Stromal cell of bone marrow (primary cell): ENCODE data around the gene USP25.

Source experiments
- DNase-seq: peaks from one replicate; pipeline ENCODE4 v3.0.0-alpha.2; 2012; ENCODE audit warnings: low read depth

The USP25 gene

DNA sequence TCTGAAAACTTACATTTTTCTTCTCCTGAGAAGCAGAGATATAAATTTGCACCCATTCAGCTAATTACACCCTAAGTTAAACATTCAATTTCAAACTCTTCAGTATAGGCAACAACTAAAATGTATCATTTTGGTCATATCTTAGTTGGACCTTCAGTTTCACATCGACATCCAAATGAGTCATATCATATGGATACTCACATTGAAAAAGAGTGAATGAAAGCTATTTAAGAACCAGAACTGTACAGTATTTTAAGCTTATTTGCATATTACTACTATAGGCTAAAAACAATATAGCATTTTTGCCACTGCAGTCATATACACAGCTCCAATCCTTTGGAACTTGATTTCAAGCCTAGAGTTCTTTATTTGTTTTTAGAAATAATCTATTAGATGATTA is 33.6 kb downstream of the USP25 start:
- no peak for DNase-seq

DNA sequence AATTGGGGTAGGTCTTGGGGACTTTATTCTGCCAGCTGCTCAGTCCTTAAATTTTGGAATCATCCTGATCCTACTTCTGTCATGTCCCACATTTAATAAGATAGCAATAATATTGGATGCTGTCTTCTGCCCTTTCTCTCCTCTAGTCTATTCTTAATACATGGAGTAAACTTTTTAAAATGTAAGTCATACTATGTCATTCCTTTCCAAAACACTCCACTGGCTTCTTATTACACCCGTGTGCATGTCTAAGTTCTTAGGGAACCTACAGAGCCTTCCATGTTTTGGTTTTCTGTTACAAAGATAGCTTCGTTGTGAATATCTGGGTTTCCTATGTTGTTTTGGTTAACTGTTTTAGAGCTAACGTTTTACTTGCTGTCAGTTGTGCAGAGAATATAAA is 35.1 kb downstream of the USP25 start:
- no peak for DNase-seq

DNA sequence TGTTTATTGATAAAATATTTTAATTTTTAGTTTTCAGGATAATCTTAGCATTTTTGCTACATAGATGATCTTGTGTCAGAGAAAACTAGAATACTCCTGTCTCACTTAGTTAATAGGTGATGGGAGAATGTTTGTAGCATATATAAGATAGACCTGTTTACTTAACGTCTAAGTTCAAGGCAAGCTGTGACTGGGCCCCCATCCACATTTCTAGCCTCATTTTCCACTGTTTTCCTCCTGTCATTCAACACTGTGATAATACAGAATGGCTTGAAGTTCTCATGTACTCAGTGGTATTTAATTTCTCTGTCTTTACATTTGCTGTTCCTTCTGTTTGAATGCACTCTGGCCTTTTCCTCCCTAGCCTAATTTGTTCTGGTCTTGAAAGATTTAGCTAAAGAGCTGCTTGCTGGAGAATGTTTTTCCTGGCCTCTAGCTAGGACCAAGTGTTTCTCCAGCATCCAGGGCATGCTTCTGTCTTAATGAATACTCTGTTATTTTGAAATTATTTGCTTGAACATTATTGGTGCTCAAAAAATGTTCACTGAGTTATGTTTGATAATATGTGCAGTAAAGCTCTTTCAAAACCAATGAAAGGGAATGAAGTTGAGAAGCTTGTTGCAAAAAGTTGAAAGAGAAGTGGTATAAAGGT is 37.3 kb downstream of the USP25 start:
- DNase-seq = no peak

DNA sequence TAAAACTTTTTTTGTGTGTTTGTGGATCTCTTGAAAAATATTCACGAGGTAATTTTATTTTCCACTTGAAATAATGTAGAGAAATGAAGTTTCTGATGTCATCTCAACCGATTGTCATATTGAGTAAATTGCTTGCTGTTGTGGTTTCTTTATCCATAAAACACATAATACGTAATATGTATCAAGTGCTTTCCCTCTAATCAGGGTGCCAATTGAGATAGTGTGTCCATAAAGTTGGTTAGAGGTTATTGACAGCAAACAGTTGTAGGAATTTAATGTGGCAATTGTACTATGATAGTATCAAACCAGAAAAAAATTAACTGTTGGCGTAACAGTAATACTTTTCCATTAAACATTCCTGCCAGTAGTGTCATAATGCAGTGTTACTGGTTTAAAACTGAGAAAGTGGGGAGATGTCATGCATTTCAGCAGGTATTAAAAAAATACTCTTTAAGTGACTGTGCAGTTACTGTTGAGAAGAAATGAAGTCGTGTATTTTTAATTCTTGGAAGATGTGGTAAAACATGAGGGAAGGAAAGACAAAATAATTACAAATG is 38.3 kb downstream of the USP25 start:
- no peak for DNase-seq

DNA sequence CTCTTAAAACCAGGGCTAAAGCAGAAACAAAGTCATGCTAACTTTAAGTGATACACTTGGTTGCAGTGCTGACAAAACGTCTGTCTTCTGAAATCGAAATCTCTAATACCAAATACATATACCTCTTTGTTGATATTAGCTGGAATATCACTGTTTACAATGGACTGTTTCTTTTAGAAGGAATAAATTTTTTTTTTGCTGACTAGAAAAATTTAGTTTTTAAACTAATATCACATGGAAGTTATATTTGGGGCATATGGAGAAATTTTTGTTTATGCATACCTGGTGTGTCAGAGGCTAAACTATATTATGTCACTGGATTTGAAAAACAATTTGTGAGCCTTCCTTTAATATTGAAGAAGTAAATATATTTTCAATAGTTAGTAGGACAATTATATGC is 39.1 kb downstream of the USP25 start:
- no peak for DNase-seq

DNA sequence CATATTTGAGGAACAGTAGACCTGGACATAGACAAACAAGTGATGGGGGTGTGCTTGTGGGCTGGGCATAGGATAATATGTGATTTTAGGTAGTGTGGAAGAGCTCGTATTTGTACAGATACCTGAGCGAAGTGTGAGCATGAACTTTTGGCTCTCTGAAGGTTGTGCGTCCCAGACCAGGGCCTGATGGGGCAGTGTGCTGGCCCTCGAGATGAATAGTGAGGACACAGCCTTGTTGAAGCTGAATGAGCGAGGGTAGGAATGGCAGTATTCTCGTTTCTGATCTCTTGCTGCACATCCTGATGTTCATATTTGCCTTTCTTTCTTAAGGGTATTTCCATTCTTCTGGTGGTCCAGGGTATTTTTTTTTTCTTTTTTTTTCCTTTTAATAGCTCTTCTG is 41.5 kb downstream of the USP25 start:
- DNase-seq = no peak

DNA sequence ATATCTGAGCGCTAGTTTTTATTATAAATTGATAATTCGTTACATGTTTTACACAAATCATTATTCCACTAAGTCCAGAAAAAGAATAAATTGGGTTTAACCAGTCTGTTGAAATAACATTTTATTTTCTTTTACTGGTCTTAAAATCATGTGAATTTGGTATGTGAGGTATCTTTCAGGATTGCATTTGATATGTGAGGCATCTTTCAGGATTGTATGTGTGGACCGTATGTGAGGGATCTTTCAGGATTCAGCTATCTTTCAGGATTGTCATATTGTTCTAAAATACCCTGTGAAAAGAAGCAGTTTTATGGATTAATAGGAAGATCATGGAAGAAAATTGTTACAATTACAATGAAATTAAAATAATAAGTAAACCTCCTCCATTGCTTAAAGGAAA is 42.9 kb downstream of the USP25 start:
- no peak for DNase-seq

DNA sequence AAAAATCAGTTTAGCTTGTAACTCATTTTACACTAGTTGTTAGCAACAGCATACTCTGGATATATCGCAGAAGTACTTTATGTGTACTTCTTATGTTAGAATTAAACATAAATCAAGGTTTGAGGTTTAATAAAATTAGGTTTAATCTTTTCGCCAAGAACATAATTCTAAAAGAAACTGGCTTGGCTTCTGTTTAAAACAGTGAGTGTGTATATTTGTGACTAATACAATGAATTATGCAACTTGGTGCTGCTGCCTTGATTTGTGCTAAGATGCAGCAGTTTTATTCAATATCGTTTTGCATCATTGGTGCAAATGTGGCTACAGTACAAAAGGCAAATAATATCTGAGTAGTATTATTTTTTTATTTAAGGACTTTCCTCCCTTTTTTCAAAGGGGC is 44.8 kb downstream of the USP25 start:
- peak; percentile 37 for DNase-seq

DNA sequence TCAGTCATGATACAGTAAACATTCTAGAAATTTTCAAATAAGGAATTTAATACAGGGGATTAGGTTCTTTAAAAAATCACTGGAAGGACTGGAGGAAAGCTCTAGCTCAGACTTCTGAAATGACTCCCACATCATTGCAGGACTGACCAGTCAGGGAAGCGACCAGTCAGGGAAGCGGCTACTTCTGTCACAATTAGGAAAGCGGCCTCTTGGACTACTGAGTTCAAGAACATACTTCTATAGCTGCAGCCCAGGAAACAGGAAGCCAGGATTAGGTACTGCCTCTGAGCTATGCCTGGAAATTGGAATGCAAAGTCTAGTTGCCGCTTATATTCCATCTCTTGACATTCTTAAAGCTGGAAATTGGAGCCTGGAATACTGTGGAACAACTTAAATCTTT is 45.5 kb downstream of the USP25 start:
- DNase-seq = no peak

DNA sequence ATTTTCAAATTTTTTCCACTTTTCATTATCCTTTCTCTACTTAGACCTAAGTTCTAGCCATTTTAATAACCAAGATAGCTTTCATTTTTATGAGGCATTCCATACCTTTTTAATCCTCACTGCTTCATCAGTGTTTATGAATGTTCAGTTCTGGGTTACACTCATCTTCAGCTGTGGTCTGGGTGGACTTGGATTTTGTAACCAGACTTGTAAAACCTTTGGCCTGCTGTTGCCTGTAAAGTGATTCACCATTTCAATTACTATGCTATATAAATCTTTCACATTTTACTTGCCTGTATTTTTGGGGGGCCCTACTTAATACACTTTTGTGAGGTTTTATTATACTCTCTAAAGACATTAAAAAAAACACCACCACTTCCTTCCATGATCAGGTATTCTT is 46.2 kb downstream of the USP25 start:
- peak; percentile 72 for DNase-seq

DNA sequence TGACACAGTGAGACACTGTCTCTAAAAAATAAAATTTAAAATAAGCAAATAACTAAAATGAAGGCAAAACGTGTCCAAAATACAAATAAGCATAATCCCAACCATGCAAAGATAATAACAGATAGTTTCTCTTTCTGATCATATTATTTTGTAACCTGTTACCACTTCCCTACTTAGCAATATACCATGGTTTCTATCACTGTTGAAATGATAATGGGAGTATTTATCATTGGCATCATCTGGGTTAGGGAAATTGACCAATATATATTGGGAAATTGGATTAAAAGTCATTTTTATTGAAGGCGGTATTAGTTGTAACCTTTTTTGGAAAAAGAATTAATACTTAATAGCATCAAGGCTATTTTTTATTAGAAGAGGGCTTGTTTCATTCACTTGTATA is 47.0 kb downstream of the USP25 start:
- DNase-seq = no peak

DNA sequence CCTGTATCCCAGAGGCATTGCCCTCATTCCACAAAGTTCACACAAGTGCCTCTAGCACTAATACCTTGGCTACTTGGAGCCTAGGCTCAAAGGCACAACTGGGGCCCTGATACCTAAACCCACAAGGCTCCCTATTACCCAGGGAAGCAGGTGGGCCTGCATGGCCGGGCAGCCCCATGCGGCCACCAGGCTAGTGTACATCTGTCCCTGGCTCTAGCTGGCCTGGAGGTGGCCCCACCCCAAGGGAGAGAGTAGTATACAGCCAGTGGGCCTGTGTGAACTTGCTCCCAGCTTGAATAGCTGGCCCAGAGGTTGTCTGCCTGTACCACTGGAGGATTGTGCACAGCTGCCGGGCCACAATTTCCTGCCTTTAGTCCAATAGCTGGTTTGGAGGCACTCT is 52.2 kb downstream of the USP25 start:
- no peak for DNase-seq

DNA sequence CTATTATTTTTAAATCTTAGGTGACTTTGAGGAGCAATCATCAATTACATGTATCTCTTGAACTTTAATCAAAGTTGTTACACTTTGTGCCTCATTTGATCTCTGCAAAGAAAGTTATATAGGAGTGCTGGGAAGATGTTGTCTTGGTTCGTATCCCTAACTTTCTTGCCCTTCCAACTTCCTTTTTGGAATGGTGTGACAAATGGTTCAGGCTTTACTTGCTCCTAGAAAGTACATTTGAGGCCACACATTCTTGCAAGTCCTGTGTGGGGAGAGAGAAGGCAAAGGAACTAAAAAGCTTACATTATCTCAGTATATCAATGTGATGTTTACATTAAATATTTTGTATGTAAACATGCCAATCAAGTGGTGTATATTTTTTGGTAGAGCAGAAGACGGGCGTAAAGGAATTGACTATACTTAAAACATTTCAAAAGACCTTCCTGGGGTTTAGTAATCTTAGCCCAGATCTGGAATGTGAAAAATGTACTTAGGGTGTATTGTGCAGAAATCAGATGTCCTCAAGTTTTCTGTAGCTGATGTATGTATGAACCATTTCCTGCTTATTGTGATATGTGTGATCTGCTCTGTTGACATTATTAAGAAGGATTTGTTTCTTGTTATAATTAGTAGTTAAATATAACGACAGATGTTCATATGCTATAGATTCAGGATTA is 59.2 kb downstream of the USP25 start:
- no peak for DNase-seq

DNA sequence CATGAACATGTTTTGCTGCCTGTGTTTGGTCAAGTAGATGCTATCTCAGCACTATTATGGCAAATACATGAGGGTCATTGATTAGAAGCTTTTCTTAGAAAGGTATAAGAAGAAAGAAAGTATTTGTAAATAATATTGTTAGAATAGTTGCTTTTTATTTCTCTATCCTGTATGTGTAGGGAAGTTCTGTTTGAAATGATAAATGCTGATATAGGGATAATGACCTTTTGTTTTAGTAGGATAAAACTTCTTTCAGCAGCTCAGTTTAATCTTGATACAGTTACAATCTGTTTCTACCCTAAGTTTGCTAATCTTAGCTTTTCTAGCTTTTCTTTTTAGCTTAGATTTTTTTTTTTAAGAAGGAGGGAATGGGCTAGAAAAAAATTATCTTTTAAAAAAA is 63.3 kb downstream of the USP25 start:
- no peak for DNase-seq

DNA sequence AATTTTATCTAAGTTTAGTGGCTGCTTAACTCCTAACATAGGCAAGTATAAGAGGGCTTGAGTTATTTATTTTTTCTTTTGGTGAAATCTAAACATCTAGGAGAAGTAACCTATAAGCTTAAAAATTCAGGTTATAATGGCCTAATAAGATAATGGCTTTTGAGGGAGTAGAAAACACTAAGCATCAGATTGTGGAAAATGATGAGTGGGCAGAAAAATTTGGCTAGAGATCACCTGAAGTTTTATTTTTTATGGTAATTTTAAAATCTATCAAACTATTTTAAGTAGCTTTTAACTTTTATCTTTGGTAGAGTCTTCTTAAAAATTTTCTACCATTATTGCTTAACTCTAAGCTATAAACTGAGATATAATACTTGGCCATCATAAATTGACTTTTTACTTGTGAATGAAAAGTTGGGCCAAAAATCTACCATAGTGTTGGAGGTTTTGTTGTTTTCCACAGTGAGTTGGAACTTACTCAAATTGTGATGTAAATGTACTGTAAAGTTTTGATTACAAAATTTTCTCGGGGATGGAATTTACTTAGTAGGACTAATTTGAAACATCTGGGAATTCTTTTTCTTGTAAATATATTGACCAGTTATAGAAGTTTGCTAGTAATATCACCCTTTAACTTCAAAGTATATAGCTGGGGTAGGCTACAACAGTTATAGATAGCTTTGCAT is 63.9 kb downstream of the USP25 start:
- DNase-seq = no peak

DNA sequence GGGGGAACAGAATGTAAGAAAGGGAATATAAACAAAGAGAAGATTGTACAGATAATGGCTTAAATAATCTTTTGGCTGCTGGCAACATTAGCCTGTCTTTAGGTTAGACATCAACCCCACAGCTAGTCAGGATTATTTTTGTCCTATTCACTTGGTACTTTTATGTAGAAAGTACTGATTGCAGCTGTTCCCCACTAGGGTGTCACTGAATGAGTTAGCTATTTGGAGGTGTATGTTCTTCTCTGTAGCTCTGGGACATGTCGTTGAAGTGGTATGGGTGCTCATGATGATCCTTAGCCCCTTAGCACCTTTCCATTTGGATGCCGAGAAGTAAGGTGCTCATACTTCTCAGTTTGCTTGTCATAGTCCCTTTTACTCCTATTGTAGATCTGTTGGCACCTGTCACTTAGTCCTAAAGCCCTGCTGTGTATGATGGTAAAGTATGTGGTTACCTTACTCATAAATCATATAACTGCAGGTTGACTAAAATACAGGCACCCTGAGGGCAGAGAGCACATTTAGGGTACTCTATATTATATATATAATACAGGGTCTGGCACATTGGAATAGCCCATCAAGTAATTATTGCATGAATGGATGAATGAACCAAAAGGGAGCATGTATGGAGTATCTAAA is 64.6 kb downstream of the USP25 start:
- DNase-seq = no peak

DNA sequence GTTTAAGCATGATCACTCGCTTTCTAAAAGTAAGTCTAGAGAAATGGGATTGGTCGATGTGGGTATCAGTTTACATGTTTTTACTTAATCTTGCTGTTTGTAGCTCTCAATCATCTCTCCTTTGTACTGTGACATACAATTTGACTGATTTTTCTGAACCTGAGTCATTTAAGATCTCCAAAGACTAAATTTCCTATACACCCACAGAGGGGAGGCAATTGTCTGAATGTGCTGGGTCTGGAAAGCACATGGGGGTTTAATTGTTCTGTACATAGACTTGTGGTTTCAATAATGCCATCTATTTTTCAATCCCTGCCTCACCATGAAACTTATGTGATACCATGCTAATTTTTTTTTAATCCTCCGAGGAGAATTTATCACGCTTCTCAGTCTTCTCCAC is 65.8 kb downstream of the USP25 start:
- DNase-seq = no peak

DNA sequence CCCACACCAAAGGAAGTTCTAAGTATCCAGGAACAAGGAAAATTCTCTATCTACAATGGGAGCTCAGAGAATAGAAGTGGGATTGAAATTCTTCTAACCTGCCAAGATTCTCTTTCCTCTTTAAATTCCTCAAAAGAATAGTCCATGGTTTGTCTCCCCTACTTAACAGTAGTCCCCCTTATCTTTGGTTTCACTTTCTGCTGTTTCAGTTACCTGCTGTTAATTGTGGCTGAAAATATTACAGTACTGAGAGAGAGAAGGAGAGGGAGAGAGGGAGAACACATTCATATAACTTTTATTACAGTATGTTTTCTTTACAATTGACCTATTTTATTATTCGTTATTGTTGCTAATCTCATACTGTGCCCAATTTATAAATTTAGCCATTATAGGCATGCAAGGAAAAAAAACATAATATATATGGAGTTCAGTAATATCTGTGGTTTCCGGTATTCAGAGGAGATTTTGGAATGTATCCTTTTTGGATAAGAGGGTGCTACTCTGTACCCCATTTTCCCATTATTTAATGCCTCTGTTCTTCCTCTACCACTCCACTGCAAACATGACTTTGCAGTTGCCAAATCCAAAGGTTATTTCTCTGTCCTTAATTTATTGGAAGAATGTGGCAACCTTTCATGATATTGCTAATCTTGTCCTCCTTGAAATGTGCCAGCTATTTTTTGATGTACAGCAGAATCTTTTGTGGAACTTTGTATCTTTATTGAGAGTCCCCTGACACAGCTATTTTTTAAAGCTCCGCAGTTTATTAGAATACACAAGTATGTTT is 68.0 kb downstream of the USP25 start:
- no peak for DNase-seq

DNA sequence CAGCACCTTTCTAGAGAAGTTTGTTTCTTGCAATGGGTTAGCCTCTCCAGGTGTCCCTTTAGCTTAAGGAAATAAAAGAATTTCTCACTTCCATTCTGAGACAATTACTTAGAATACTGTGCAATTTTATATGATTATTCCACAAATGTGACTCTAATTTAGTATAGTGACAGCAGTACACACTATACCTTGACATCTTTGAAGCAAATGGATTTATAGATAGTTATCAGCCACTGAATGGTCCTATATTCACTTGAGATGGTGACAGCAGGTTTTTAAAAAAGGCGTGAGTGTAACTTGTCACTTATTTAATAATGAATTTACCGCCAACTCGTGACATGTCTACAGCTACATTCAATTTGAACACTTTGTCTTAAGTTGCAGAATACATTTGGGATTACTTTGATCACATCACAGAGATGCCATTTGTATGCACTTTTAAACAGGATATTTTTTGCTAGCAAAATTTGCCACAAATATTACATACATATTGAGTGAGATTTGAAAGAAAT is 71.6 kb downstream of the USP25 start:
- DNase-seq = no peak

DNA sequence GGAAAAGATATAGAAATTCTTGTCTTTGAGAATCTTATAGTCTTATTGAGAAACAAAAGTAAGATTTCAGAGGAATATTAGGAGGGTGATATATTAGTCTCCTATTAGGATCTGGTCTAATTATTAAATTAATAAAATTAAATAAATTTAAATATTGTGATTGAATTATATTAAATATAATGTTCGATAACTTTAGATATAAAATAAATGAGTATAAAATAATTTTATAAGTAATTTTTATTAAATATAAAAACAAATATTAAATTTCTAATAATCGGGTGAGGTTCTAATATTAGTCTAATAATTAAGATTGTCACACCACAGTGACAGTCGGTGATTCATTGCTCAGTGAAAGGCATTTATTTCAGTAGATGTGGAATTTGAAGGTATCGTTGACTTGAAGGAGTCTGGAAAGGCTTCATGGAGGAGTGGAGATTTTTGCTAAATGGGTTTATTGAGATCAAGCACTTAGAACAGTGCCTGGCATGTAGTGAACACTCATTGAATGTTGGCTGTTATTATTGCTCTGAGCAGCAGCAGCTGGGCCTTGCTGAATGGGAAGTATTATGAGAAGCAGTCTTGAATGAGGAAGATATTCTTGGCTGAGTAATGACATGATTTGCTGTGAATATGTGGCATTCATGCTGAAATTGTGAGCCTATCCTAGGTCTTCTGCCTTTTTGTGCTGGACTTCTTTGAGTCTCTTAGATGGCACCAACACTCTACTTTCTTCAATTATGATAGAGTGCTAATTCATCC is 74.6 kb downstream of the USP25 start:
- DNase-seq = no peak

DNA sequence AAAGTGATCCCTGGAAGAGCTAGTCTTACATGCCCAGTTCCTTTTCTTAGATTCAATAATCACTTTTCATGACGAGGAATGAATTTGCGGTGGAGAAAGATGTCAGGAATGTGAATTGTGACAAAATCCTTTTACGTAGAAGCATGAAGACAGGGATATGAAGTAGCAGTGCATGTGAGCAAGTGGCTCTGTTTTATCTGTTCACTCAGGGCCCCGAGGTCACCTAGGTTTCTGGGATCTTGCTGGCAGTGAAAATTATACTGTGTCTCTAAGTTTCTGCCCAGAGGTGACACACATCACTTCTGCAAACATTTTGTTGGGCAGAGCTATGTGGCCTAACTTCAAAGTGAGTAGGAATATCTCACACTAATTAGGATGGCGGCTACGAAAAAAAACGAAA is 79.3 kb downstream of the USP25 start:
- DNase-seq = no peak
